ENCODE results near the gene AFAP1. TPM values are rescaled to one million over a fixed set of nuclear protein-coding genes. Genes with fewer than 3 reads are reported as not detected.

AFAP1 gene
- total RNA-seq, 2 donors from 2014 or later: 7.2 to 9.1 TPM

DNA sequence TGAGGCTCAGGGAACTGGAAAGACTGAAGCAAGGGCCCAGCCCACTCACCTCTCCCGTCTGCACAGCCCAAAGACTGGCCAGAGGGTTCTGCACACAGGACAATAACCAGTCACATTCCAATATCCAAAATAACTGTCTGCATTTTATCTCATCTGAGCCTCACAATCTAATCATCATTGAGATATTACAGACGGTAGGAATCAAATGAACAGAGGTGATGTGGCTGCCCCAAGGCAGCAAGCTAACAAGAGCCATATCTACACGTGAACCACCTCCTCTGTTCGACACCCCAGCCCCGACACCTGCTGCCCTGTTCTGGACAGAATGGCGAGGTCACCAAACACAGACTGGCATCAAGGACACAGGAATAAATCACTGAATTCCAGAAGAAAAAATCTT lies 60.5 kb downstream of the AFAP1 start:
- H3K36me3 Mint-ChIP-seq: no peaks in the 10 kb centered on the region
- no peaks in the 10 kb centered on the region for H3K9me3 Mint-ChIP-seq
- DNase-seq (ENCODE audit: low spot score) (no peak), ATAC-seq (no peak)
- peaks cover 6 to 10% of the 10 kb centered on the region in 2 donors for H3K27me3 Mint-ChIP-seq
- H3K4me1 Mint-ChIP-seq (ENCODE audit: low read depth in 2 of 2): peaks cover 13 to 20% of the 10 kb centered on the region in 2 donors
- H3K27ac Mint-ChIP-seq: no peak overlapping the region
- no peak overlapping the region for H3K4me3 Mint-ChIP-seq

DNA sequence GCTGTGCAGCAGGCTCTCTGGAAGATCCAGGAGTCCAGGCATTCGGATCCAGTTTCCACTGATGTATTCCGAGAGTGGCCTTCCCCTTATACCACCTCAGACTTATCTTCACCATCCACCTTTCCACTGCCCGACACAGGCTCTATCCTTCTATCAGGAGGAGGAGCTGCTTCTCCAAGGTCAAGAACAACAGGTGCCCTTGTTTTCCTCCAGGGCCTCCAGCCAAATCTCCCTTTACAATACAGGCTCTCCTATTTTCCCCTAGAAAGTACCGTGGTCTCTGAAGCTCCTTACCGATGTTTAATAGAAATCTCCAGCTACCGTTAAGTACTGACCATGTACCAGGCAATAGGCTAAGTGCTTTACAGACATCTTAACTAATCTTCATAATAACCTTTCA lies 61.3 kb downstream of the AFAP1 start:
- H3K4me3 Mint-ChIP-seq: no peak overlapping the region
- DNase-seq (ENCODE audit: low spot score) (no peak), ATAC-seq (no peak)
- no peak overlapping the region for H3K27ac Mint-ChIP-seq
- H3K36me3 Mint-ChIP-seq: no peaks in the 10 kb centered on the region
- H3K27me3 Mint-ChIP-seq: peaks cover 6 to 13% of the 10 kb centered on the region in 2 donors
- H3K9me3 Mint-ChIP-seq: no peaks in the 10 kb centered on the region
- peaks cover 13 to 20% of the 10 kb centered on the region in 2 donors for H3K4me1 Mint-ChIP-seq (ENCODE audit: low read depth in 2 of 2)

DNA sequence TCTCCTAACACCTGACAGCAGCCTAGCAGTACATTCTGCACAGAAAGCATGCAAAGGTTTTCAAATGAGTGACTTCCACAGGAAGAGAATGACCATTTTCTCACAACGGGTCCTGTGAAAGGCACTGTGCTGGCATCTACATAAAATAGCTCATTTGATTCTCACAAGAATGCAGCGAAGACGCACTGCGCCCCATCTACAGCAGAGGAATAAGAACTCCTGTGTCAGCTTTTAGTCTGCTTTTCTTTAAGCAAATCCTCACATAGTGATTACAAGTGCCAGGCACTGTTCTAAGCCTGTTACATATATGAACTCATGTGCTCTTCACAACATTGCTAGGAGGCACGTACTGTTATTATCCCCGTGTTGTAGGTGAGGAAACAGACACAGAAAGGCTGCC lies 62.5 kb downstream of the AFAP1 start:
- H3K4me1 Mint-ChIP-seq (ENCODE audit: low read depth in 2 of 2): peaks cover 13 to 20% of the 10 kb centered on the region in 2 donors
- no peak overlapping the region for H3K27ac Mint-ChIP-seq
- no peaks in the 10 kb centered on the region for H3K9me3 Mint-ChIP-seq
- ATAC-seq (no peak), DNase-seq (ENCODE audit: low spot score) (no peak)
- peaks cover 6 to 13% of the 10 kb centered on the region in 2 donors for H3K27me3 Mint-ChIP-seq
- no peaks in the 10 kb centered on the region for H3K36me3 Mint-ChIP-seq
- H3K4me3 Mint-ChIP-seq: peak overlapping the region; percentile 6

DNA sequence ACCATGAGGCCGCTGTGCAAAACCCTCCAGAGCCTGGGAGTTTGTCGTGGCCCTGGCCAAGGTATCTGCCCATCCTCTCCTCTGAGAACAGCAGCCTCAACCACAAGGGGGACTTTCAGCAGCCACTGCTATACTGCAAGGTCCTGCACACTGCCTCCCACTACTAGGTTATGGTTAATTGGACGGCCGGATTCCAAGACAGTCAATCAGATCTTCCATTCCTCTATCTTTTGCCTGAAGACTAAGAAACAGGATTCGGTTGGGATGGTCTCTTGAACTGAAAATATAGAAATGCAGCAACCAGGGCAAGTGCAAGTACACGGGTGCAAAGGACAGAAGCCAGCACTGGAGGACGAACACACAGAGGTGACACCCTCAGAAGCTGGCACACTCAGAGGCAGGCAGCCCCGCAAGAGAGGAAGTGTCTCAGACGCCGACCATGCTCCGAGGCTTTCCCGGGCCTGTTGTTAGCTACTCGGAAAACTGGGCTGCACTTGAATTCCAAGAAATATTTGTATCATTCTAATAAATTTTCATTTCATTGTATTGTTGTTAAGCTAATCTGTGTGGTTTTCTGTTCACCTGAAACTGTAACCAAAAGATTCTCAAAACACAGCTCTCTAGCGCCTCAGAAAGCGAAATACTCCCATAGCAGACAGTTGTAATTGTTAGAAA lies 63.3 kb downstream of the AFAP1 start:
- H3K4me1 Mint-ChIP-seq (ENCODE audit: low read depth in 2 of 2): peaks cover 13 to 19% of the 10 kb centered on the region in 2 donors
- no peak overlapping the region for H3K27ac Mint-ChIP-seq
- no peaks in the 10 kb centered on the region for H3K36me3 Mint-ChIP-seq
- ATAC-seq: peak; percentile 62 to 66
- H3K9me3 Mint-ChIP-seq: no peaks in the 10 kb centered on the region
- H3K4me3 Mint-ChIP-seq: peak overlapping the region; percentile 6
- peaks cover 6 to 11% of the 10 kb centered on the region in 2 donors for H3K27me3 Mint-ChIP-seq
- DNase-seq (ENCODE audit: low spot score): no peak

DNA sequence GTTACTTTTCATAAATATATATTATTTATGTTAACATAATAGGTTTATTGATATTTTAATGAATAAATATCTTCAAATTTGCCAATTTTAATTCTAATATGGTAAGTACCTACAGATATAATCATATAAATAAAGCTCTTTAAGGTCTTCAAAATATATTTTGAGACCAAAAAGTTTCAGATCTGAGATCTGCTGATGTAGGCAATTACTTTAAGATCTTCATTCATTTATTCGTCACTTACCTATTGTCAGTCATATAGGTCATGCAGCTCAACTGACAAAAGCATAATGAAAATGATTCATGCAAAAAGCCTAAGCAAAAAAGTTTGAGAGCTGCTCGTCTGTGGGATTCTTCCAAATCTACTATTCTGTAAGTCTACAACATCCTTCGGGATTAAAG lies 64.8 kb downstream of the AFAP1 start:
- DNase-seq (ENCODE audit: low spot score) (no peak), ATAC-seq (no peak)
- Mint-ChIP-seq H3K9me3 (no peaks in the 10 kb centered on the region), H3K4me3 (no peak overlapping the region), H3K27ac (no peak overlapping the region), H3K4me1 (ENCODE audit: low read depth in 2 of 2) (peaks cover 10 to 12% of the 10 kb centered on the region in 2 donors), H3K27me3 (peaks cover 6 to 11% of the 10 kb centered on the region in 2 donors), H3K36me3 (no peaks in the 10 kb centered on the region)

DNA sequence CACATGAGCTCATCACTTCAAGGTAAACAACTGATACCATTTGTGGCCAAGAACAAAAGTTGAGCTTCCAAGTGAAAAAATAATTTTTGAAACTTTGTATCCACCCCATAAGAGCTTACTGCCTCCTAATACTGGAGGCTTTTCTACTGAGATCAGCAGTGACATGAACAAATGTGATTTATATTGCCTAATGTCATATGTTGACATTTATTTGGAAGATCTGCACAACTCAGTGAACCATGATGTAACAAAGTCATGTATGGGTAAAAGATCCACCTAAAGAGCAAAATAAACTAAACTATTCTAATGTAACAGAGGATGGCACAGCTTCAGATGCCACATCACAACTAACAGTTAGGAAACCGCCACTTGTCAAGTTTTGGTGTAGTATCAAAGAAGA lies 65.8 kb downstream of the AFAP1 start:
- DNase-seq (ENCODE audit: low spot score) (no peak), ATAC-seq (no peak)
- H3K9me3 Mint-ChIP-seq: no peaks in the 10 kb centered on the region

DNA sequence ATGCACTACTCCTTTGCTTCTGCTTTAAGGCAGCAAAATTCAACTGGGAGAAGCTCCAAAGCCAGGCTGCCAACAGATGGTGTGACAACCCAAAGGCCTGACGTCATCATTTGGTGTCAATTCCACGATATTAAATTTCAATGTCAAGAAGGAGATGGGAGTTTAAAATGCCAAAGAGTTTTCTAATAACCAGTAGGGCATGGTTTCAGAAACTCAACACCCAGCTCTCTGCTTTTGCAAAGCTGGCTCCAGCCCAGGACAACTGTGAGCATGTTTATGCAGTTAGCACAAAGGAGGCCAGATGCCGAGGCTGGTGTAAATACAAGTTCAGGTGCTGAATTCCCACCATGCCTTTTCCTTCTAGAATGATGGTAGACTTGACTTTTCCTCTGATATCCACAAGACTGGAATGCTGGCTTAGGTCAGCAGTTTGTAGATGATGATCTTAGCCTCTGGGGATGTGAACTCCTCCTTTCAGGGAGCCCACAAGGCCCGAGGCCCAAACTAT lies 67.3 kb downstream of the AFAP1 start:
- ATAC-seq (no peak), DNase-seq (ENCODE audit: low spot score) (no peak)
- H3K36me3 Mint-ChIP-seq: no peaks in the 10 kb centered on the region
- H3K4me3 Mint-ChIP-seq: no peak overlapping the region
- peaks cover 13 to 25% of the 10 kb centered on the region in 2 donors for H3K4me1 Mint-ChIP-seq (ENCODE audit: low read depth in 2 of 2)
- H3K27me3 Mint-ChIP-seq: peaks cover 0 to 5% of the 10 kb centered on the region in 2 donors
- H3K9me3 Mint-ChIP-seq: no peaks in the 10 kb centered on the region
- H3K27ac Mint-ChIP-seq: no peak overlapping the region

More for the DNA sequence above, 65.8 kb downstream of the AFAP1 start:
- H3K27me3 Mint-ChIP-seq: peaks cover 0 to 9% of the 10 kb centered on the region in 2 donors
- H3K4me1 Mint-ChIP-seq (ENCODE audit: low read depth in 2 of 2): peaks cover 11 to 13% of the 10 kb centered on the region in 2 donors
- no peak overlapping the region for H3K4me3 Mint-ChIP-seq
- H3K27ac Mint-ChIP-seq: no peak overlapping the region
- H3K36me3 Mint-ChIP-seq: no peaks in the 10 kb centered on the region

DNA sequence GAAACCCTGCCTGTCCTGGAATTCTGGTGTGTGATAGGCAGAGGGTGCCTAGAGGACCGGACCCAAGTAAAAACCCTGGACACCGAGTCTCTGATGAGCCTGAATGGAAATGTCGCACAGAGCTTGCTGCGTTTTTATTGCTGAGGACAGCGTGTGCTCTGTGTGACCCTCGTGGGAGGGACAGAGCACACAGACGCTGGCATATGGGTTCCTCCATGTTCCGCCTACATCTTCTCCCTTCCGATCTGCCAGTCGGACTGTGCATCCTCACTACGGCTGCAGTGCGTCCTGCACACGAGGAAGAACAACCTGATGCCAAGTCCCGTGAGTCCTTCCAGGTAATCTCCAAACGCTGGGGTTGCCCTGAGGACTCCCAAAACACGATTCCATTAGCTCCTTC lies 68.3 kb downstream of the AFAP1 start:
- ATAC-seq: no peak
- H3K9me3 Mint-ChIP-seq: no peaks in the 10 kb centered on the region
- H3K4me3 Mint-ChIP-seq: no peak overlapping the region
- H3K36me3 Mint-ChIP-seq: no peaks in the 10 kb centered on the region
- H3K27ac Mint-ChIP-seq: no peak overlapping the region
- no peak for DNase-seq (ENCODE audit: low spot score)
- H3K4me1 Mint-ChIP-seq (ENCODE audit: low read depth in 2 of 2): peaks cover 7 to 18% of the 10 kb centered on the region in 2 donors
- H3K27me3 Mint-ChIP-seq: peaks cover 0 to 5% of the 10 kb centered on the region in 2 donors

DNA sequence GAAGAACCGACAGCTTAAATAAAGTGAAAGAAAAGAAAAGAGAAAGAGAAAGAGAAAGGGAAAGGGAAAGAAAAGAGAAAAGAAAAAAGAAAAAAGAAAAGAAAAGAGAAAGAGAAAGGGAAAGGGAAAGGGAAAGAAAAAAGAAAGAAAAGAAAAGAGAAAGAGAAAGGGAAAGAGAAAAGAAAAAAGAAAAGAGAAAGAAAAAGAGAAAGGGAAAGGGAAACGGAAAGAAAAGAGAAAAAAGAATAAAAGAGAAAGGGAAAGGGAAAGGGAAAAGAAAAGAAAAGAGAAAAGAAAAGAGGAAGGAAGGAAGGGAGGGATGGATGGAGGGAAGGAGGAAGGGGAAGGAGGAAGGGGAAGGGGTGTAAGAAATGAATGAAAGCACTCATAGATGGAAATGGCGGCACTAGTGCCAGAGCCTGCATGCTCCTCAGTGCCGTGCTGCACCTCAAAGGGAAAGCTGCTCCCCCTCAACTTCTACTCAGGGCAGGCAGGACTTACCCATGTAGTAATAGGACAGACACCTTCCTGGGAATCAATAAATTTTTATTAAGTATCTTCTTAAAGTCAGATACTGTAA lies 70.7 kb downstream of the AFAP1 start:
- Mint-ChIP-seq H3K9me3 (peaks cover 4% of the 10 kb centered on the region), H3K27ac (peak overlapping the region; percentile 57 to 87), H3K36me3 (peaks cover 5% of the 10 kb centered on the region), H3K4me1 (ENCODE audit: low read depth in 2 of 2) (peaks cover 9 to 19% of the 10 kb centered on the region in 2 donors), H3K27me3 (peaks cover 2 to 3% of the 10 kb centered on the region in 2 donors), H3K4me3 (peak overlapping the region; percentile 1)
- DNase-seq (ENCODE audit: low spot score) (no peak), ATAC-seq (peak in 1 of 2 donors; percentile 64)

DNA sequence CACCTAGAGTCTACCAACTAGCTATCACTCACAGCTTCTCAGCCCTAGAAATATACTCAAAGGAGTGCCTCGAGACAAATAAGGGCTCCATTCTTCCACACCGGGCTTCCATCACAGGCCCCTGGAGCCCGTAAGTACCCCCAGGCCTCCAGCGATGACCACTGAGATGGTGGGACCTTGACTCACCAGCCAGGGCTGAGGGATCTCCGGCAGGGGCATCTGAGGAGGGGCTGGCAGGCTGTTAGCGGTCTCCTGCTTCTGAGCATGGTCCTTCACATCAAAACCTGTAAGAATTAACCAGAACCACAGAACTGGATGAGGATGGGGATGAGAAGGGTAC lies 71.3 kb downstream of the AFAP1 start:
- Mint-ChIP-seq H3K4me3 (no peak overlapping the region), H3K27ac (peak overlapping the region; percentile 57 to 87), H3K36me3 (peaks cover 11% of the 10 kb centered on the region), H3K27me3 (peaks cover 0 to 7% of the 10 kb centered on the region in 2 donors), H3K9me3 (peaks cover 8% of the 10 kb centered on the region), H3K4me1 (ENCODE audit: low read depth in 2 of 2) (peaks cover 12 to 25% of the 10 kb centered on the region in 2 donors)
- no peak for ATAC-seq
- no peak for DNase-seq (ENCODE audit: low spot score)

DNA sequence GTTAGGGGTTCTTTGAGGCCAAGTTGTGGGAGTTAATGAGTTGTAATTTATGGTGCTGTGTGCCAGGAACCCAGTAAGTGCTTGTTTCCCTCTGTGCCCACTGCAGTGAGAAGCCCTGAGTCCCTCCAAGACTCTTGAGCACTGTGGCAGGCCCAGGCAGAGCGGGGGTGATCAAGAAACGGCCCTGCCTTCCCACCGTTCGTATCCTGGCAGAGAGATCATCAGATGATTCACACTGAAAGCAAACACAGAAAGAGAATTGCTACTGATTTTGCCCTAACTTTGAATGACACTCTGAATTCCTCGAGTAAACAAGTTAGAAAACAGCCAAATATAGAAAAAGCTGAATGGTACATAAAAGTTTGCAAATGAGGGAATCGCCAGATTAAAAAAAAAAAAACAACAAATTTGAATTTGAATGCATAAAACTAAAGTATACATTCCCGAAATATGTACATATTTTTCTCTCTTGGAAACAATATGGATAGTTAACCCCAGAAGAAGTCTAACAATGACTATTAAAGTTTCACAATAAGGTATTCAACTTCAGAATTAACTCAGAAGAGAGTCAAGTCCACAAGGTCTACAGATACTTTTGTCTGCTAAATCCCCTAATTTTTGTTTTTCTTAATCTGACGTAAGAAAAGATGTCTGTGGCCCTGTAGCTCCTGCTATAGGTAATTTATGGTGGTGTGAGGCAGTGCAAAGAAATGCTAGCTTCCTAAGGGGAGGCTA lies 71.8 kb downstream of the AFAP1 start:
- Mint-ChIP-seq H3K4me3 (peak overlapping the region; percentile 36), H3K36me3 (peaks cover 11% of the 10 kb centered on the region), H3K27ac (peak overlapping the region; percentile 57 to 87), H3K9me3 (peaks cover 8% of the 10 kb centered on the region), H3K27me3 (peaks cover 0 to 7% of the 10 kb centered on the region in 2 donors), H3K4me1 (ENCODE audit: low read depth in 2 of 2) (peaks cover 12 to 29% of the 10 kb centered on the region in 2 donors)
- ATAC-seq (peak in 1 of 2 donors; percentile 61), DNase-seq (ENCODE audit: low spot score) (no peak)

DNA sequence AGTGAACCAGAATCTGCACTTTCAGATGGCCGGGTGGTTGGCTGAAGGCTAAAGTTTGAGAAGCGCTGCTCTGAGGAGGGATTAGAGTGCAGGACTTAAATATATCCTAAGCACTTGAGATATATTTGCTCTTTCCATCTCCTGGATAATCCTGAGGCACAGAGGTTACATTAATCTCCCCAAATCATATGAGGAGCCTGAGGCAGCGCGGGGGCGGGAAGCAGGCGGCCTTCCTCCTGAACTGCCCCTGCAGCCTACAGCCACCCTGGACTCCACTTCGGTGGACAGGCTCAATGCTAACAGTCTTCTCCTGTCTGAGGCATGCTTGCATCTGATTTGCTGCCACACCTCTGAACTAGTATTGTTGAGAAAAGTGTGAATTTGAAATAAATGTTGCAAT lies 72.5 kb downstream of the AFAP1 start:
- H3K27ac Mint-ChIP-seq: peak overlapping the region; percentile 57 to 87
- H3K4me1 Mint-ChIP-seq (ENCODE audit: low read depth in 2 of 2): peaks cover 12 to 29% of the 10 kb centered on the region in 2 donors
- H3K9me3 Mint-ChIP-seq: peaks cover 8% of the 10 kb centered on the region
- ATAC-seq: peak in 1 of 2 donors; percentile 36
- H3K36me3 Mint-ChIP-seq: peaks cover 11% of the 10 kb centered on the region
- H3K4me3 Mint-ChIP-seq: peak overlapping the region; percentile 36
- peaks cover 0 to 7% of the 10 kb centered on the region in 2 donors for H3K27me3 Mint-ChIP-seq
- DNase-seq (ENCODE audit: low spot score): no peak

DNA sequence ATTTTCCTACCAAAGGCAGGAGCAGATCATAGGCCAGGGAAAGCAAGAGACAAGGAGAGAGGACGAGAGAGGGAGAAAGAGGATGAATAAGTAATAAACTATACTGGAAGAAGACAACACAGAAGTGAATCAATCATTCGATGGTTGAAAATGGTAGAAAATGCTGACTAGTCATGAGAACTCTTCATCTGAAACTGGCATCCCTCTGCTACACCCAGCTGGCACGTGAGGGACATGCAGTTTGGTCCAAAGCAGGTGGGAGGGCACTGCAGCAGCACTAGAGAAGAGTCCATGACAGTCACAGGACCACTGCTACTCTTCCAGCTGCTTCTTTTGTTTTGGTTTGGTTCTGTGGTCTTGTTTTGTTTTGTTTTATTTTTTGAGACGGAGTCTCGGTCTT lies 74.1 kb downstream of the AFAP1 start:
- no peak for DNase-seq (ENCODE audit: low spot score)
- no peak for ATAC-seq
- H3K4me3 Mint-ChIP-seq: no peak overlapping the region
- H3K9me3 Mint-ChIP-seq: peaks cover 8% of the 10 kb centered on the region
- no peak overlapping the region for H3K27ac Mint-ChIP-seq
- H3K27me3 Mint-ChIP-seq: peaks cover 3 to 7% of the 10 kb centered on the region in 2 donors
- H3K4me1 Mint-ChIP-seq (ENCODE audit: low read depth in 2 of 2): peaks cover 12 to 29% of the 10 kb centered on the region in 2 donors
- peaks cover 11% of the 10 kb centered on the region for H3K36me3 Mint-ChIP-seq

DNA sequence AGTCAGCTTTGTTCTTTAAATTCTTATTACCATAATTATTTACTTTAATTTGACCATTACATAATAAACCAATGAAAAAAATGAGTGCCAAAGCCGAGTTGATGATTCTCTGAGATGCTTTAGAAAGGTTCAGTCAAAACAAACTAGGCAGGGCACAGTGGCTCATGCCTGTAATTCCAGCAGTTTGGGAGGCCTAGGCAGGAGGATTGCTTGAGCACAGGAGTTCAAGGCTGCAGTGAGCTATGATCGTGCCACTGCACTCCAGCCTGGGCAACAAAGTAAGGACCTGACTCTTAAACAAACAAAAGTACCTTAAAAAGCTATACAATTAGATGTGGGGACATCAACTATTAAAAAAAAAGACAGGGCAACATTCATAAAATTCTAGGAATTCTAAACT lies 75.0 kb downstream of the AFAP1 start:
- DNase-seq (ENCODE audit: low spot score) (no peak), ATAC-seq (no peak)
- Mint-ChIP-seq H3K27ac (peak overlapping the region; percentile 80 to 90), H3K9me3 (peaks cover 8% of the 10 kb centered on the region), H3K4me3 (no peak overlapping the region), H3K27me3 (peaks cover 3 to 7% of the 10 kb centered on the region in 2 donors), H3K36me3 (peaks cover 11% of the 10 kb centered on the region), H3K4me1 (ENCODE audit: low read depth in 2 of 2) (peaks cover 12 to 29% of the 10 kb centered on the region in 2 donors)
